ENCODE measurements around the gene TMX2. TPM values are rescaled to one million over a fixed set of nuclear protein-coding genes. Genes with fewer than 3 reads are reported as not detected.

Gene TMX2
- polyA plus RNA-seq (2013, experiment 1 of 2), result 92.4 TPM
- 92.7 TPM for polyA plus RNA-seq (2013, experiment 2 of 2)

- H2BK120ac ChIP-seq (ENCODE audit: low read depth, low read length), result no peak within 1 kb of the TSS
- H4K8ac ChIP-seq (ENCODE audit: low read depth, low read length), result no peak within 1 kb of the TSS
- H3K27me3 ChIP-seq (ENCODE audit: insufficient read depth, low read length, poor library complexity), result no peaks in the 10 kb centered on the region
- H3K4ac ChIP-seq (ENCODE audit: low read depth, low read length), result peak within 1 kb of the TSS; percentile 97
- peak within 1 kb of the TSS; percentile 71 for H4K5ac ChIP-seq (ENCODE audit: low read length)
- H3K9ac ChIP-seq (ENCODE audit: low read length), result peak within 1 kb of the TSS; percentile 84
- H3K56ac ChIP-seq (ENCODE audit: low read length), result peak within 1 kb of the TSS; percentile 100
- no CpG with 5 or more reads among the region's 53 CpGs for WGBS (ENCODE audit: extremely low coverage, insufficient coverage, low lambda C conversion rate)
- H3K4me2 ChIP-seq (ENCODE audit: low read length), result peak within 1 kb of the TSS; percentile 87
- peak within 1 kb of the TSS; percentile 89 for H2BK5ac ChIP-seq (ENCODE audit: low read length)
- peaks cover 9% of the 10 kb centered on the region for H3K79me1 ChIP-seq (ENCODE audit: low read length)
- DNase-seq, result peak; percentile 100
- peaks cover 34% of the 10 kb centered on the region for H3K79me2 ChIP-seq (ENCODE audit: control insufficient read depth, insufficient read depth, low read length)
- peak within 1 kb of the TSS; percentile 68 for H3K23ac ChIP-seq (ENCODE audit: low read length)
- peak within 1 kb of the TSS; percentile 99 for H2AK5ac ChIP-seq (ENCODE audit: low read length)
- H3K18ac ChIP-seq (ENCODE audit: low read length), result no peak within 1 kb of the TSS
- H2BK15ac ChIP-seq (replicated peaks; ENCODE audit: low read depth), result no peak within 1 kb of the TSS
- H3K27ac ChIP-seq (ENCODE audit: low read depth, low read length), result peak within 1 kb of the TSS; percentile 84
- H3K36me3 ChIP-seq (ENCODE audit: control insufficient read depth, insufficient read depth, low read length), result no peaks in the 10 kb centered on the region
- H3K4me1 ChIP-seq (ENCODE audit: control insufficient read depth, low read depth, low read length), result peaks cover 4% of the 10 kb centered on the region
- peak within 1 kb of the TSS; percentile 96 for H3K4me3 ChIP-seq (ENCODE audit: low read length)
Observed at GRCh38 chr11:57712256-57713150, at the start of gene TMX2. TMX2 (plus strand) TSS chr11:57712593; CDS start chr11:57712619, 26 bp downstream.

- H3K4me3 ChIP-seq (ENCODE audit: low read length), result no peak overlapping the region
- peak; percentile 55 for DNase-seq
- WGBS (ENCODE audit: extremely low coverage, insufficient coverage, low lambda C conversion rate), result no CpG with 5 or more reads among the region's 4 CpGs
Observed at GRCh38 chr11:57662893-57663292, 49.5 kb upstream of the TMX2 start.

GRCh38 chr11:57663975-57664374, 48.4 kb upstream of the TMX2 start:
- no peak overlapping the region for H4K8ac ChIP-seq (ENCODE audit: low read depth, low read length)
- no peak overlapping the region for H3K4me2 ChIP-seq (ENCODE audit: low read length)
- H3K4me3 ChIP-seq (ENCODE audit: low read length), result no peak overlapping the region
- H3K27me3 ChIP-seq (ENCODE audit: insufficient read depth, low read length, poor library complexity), result no peaks in the 10 kb centered on the region
- H3K18ac ChIP-seq (ENCODE audit: low read length), result no peak overlapping the region
- no peak overlapping the region for H2BK15ac ChIP-seq (replicated peaks; ENCODE audit: low read depth)
- H3K27ac ChIP-seq (ENCODE audit: low read depth, low read length), result no peak overlapping the region
- no peak overlapping the region for H2BK120ac ChIP-seq (ENCODE audit: low read depth, low read length)
- WGBS (ENCODE audit: extremely low coverage, insufficient coverage, low lambda C conversion rate), result no CpG with 5 or more reads among the region's 9 CpGs
- no peaks in the 10 kb centered on the region for H3K4me1 ChIP-seq (ENCODE audit: control insufficient read depth, low read depth, low read length)
- H3K79me1 ChIP-seq (ENCODE audit: low read length), result peaks cover 10% of the 10 kb centered on the region
- no peak overlapping the region for H3K56ac ChIP-seq (ENCODE audit: low read length)
- peaks cover 2% of the 10 kb centered on the region for H3K36me3 ChIP-seq (ENCODE audit: control insufficient read depth, insufficient read depth, low read length)
- H3K4ac ChIP-seq (ENCODE audit: low read depth, low read length), result no peak overlapping the region
- no peak overlapping the region for H4K5ac ChIP-seq (ENCODE audit: low read length)
- H3K23ac ChIP-seq (ENCODE audit: low read length), result no peak overlapping the region
- H3K79me2 ChIP-seq (ENCODE audit: control insufficient read depth, insufficient read depth, low read length), result peaks cover 6% of the 10 kb centered on the region
- H2BK5ac ChIP-seq (ENCODE audit: low read length), result no peak overlapping the region
- no peak overlapping the region for H2AK5ac ChIP-seq (ENCODE audit: low read length)
- no peak for DNase-seq
- no peak overlapping the region for H3K9ac ChIP-seq (ENCODE audit: low read length)

More at GRCh38 chr11:57662893-57663292, 49.5 kb upstream of the TMX2 start:
- H3K18ac ChIP-seq (ENCODE audit: low read length), result no peak overlapping the region
- peaks cover 10% of the 10 kb centered on the region for H3K79me1 ChIP-seq (ENCODE audit: low read length)
- no peak overlapping the region for H2BK5ac ChIP-seq (ENCODE audit: low read length)
- peaks cover 11% of the 10 kb centered on the region for H3K79me2 ChIP-seq (ENCODE audit: control insufficient read depth, insufficient read depth, low read length)
- H3K27me3 ChIP-seq (ENCODE audit: insufficient read depth, low read length, poor library complexity), result no peaks in the 10 kb centered on the region
- H2BK120ac ChIP-seq (ENCODE audit: low read depth, low read length), result no peak overlapping the region
- no peak overlapping the region for H3K4me2 ChIP-seq (ENCODE audit: low read length)
- H3K23ac ChIP-seq (ENCODE audit: low read length), result no peak overlapping the region
- no peak overlapping the region for H2AK5ac ChIP-seq (ENCODE audit: low read length)
- no peaks in the 10 kb centered on the region for H3K4me1 ChIP-seq (ENCODE audit: control insufficient read depth, low read depth, low read length)
- no peak overlapping the region for H4K5ac ChIP-seq (ENCODE audit: low read length)
- no peak overlapping the region for H3K27ac ChIP-seq (ENCODE audit: low read depth, low read length)
- H3K9ac ChIP-seq (ENCODE audit: low read length), result no peak overlapping the region
- peaks cover 2% of the 10 kb centered on the region for H3K36me3 ChIP-seq (ENCODE audit: control insufficient read depth, insufficient read depth, low read length)
- H3K4ac ChIP-seq (ENCODE audit: low read depth, low read length), result no peak overlapping the region
- no peak overlapping the region for H3K56ac ChIP-seq (ENCODE audit: low read length)
- H2BK15ac ChIP-seq (replicated peaks; ENCODE audit: low read depth), result no peak overlapping the region
- no peak overlapping the region for H4K8ac ChIP-seq (ENCODE audit: low read depth, low read length)

- H3K27ac ChIP-seq (ENCODE audit: low read depth, low read length), result peak overlapping the region; percentile 52
- no peak overlapping the region for H2BK15ac ChIP-seq (replicated peaks; ENCODE audit: low read depth)
- no peak overlapping the region for H3K23ac ChIP-seq (ENCODE audit: low read length)
- no peak overlapping the region for H3K4ac ChIP-seq (ENCODE audit: low read depth, low read length)
- H2BK5ac ChIP-seq (ENCODE audit: low read length), result peak overlapping the region; percentile 52
- peaks cover 6% of the 10 kb centered on the region for H3K79me1 ChIP-seq (ENCODE audit: low read length)
- H3K4me3 ChIP-seq (ENCODE audit: low read length), result peak overlapping the region; percentile 67
- H3K27me3 ChIP-seq (ENCODE audit: insufficient read depth, low read length, poor library complexity), result no peaks in the 10 kb centered on the region
- no peak overlapping the region for H4K8ac ChIP-seq (ENCODE audit: low read depth, low read length)
- H3K4me2 ChIP-seq (ENCODE audit: low read length), result peak overlapping the region; percentile 43
- peak overlapping the region; percentile 82 for H3K9ac ChIP-seq (ENCODE audit: low read length)
- H3K4me1 ChIP-seq (ENCODE audit: control insufficient read depth, low read depth, low read length), result no peaks in the 10 kb centered on the region
- H4K5ac ChIP-seq (ENCODE audit: low read length), result peak overlapping the region; percentile 35
- peak overlapping the region; percentile 92 for H3K56ac ChIP-seq (ENCODE audit: low read length)
- DNase-seq, result peak; percentile 99
- no peak overlapping the region for H3K18ac ChIP-seq (ENCODE audit: low read length)
- H2AK5ac ChIP-seq (ENCODE audit: low read length), result no peak overlapping the region
- peaks cover 24% of the 10 kb centered on the region for H3K79me2 ChIP-seq (ENCODE audit: control insufficient read depth, insufficient read depth, low read length)
- H3K36me3 ChIP-seq (ENCODE audit: control insufficient read depth, insufficient read depth, low read length), result no peaks in the 10 kb centered on the region
- WGBS (ENCODE audit: extremely low coverage, insufficient coverage, low lambda C conversion rate), result no CpG with 5 or more reads among the region's 29 CpGs
- no peak overlapping the region for H2BK120ac ChIP-seq (ENCODE audit: low read depth, low read length)
Observed at GRCh38 chr11:57667117-57667735, 45.2 kb upstream of the TMX2 start.

- no peak within 1 kb of the TSS for H2BK15ac ChIP-seq (replicated peaks; ENCODE audit: low read depth)
- no peaks in the 10 kb centered on the region for H3K27me3 ChIP-seq (ENCODE audit: insufficient read depth, low read length, poor library complexity)
- peaks cover 27% of the 10 kb centered on the region for H3K79me2 ChIP-seq (ENCODE audit: control insufficient read depth, insufficient read depth, low read length)
- H2BK120ac ChIP-seq (ENCODE audit: low read depth, low read length), result peak within 1 kb of the TSS; percentile 0
- no peak within 1 kb of the TSS for H2AK5ac ChIP-seq (ENCODE audit: low read length)
- H3K4me1 ChIP-seq (ENCODE audit: control insufficient read depth, low read depth, low read length), result peaks cover 3% of the 10 kb centered on the region
- DNase-seq, result peak; percentile 100
- peak within 1 kb of the TSS; percentile 40 for H3K4ac ChIP-seq (ENCODE audit: low read depth, low read length)
- H2BK5ac ChIP-seq (ENCODE audit: low read length), result peak within 1 kb of the TSS; percentile 65
- H3K4me2 ChIP-seq (ENCODE audit: low read length), result peak within 1 kb of the TSS; percentile 61
- H3K18ac ChIP-seq (ENCODE audit: low read length), result peak within 1 kb of the TSS; percentile 19
- H3K36me3 ChIP-seq (ENCODE audit: control insufficient read depth, insufficient read depth, low read length), result no peaks in the 10 kb centered on the region
- H3K9ac ChIP-seq (ENCODE audit: low read length), result peak within 1 kb of the TSS; percentile 96
- no peak within 1 kb of the TSS for H3K23ac ChIP-seq (ENCODE audit: low read length)
- peak within 1 kb of the TSS; percentile 93 for H3K4me3 ChIP-seq (ENCODE audit: low read length)
- WGBS (ENCODE audit: extremely low coverage, insufficient coverage, low lambda C conversion rate), result no CpG with 5 or more reads among the region's 96 CpGs
- peak within 1 kb of the TSS; percentile 96 for H3K56ac ChIP-seq (ENCODE audit: low read length)
- peaks cover 6% of the 10 kb centered on the region for H3K79me1 ChIP-seq (ENCODE audit: low read length)
- peak within 1 kb of the TSS; percentile 97 for H3K27ac ChIP-seq (ENCODE audit: low read depth, low read length)
- H4K8ac ChIP-seq (ENCODE audit: low read depth, low read length), result no peak within 1 kb of the TSS
- H4K5ac ChIP-seq (ENCODE audit: low read length), result peak within 1 kb of the TSS; percentile 35
Observed at GRCh38 chr11:57667736-57668433, 44.5 kb upstream of the TMX2 start, which contains the start of gene ZDHHC5. ZDHHC5 (plus strand) TSS chr11:57668114; CDS start chr11:57673091, 4,977 bp downstream.
